IgD-negative memory B cell (primary cell): ENCODE data around the gene SALL4. TPM values are rescaled to one million over a fixed set of nuclear protein-coding genes. Genes with fewer than 3 reads are reported as not detected.
"Not testable (repeated sequence)": the region's sequence is repeated elsewhere in the genome, so short reads cannot be mapped to it uniquely, and the experiment has no call there.

Source experiments
- H3K27ac Mint-ChIP-seq, 3 donors: one replicate each; pipeline ENCODE4 v1.8.0; 2020 to 2022; ENCODE audit warnings: mild to moderate bottlenecking in 3 of 3, mixed read lengths in 3 of 3, moderate library complexity in 1 of 3
- H3K27me3 Mint-ChIP-seq: one replicate; pipeline ENCODE4 v1.8.0; 2021; ENCODE audit warnings: mixed read lengths
- H3K36me3 Mint-ChIP-seq: one replicate; pipeline ENCODE4 v1.8.0; 2020; ENCODE audit warnings: mild to moderate bottlenecking, mixed read lengths
- H3K4me1 Mint-ChIP-seq, 3 donors: one replicate each; pipeline ENCODE4 v1.8.0; 2020 to 2022; ENCODE audit warnings: mixed read lengths in 3 of 3, mild to moderate bottlenecking in 1 of 3
- H3K4me3 Mint-ChIP-seq, 4 donors: one replicate each; pipeline ENCODE4 v1.8.0; 2020 to 2022; ENCODE audit warnings: mild to moderate bottlenecking in 4 of 4, mixed read lengths in 4 of 4, moderate library complexity in 3 of 4
- H3K9me3 Mint-ChIP-seq, 3 donors: one replicate each; pipeline ENCODE4 v1.8.0; 2020 to 2021; ENCODE audit warnings: mixed read lengths in 3 of 3, mild to moderate bottlenecking in 1 of 3
- polyA plus RNA-seq: library from polyadenylated mRNA; unstranded; fragments of 300-500 nt; fragmentation: Illumina TruSeq; gene quantifications from one replicate; pipeline ENCODE4 v1.2.3, GENCODE V29; 2021

The SALL4 gene
- polyA plus RNA-seq, 1 donor from 2014 or later = not detected

- Mint-ChIP-seq H3K4me1 (peaks cover 3 to 5% (median 5%) of the 10 kb centered on the region in 3 donors), H3K36me3 (peaks cover 2% of the 10 kb centered on the region), H3K27me3 (peaks cover 6% of the 10 kb centered on the region), H3K4me3 (no peak overlapping the region), H3K9me3 (peaks cover 2 to 3% (median 2%) of the 10 kb centered on the region in 3 donors), H3K27ac (no peak overlapping the region)
These were observed 38.2 kb downstream of the SALL4 start for GRCh38 chr20:51763965-51764602.

DNA sequence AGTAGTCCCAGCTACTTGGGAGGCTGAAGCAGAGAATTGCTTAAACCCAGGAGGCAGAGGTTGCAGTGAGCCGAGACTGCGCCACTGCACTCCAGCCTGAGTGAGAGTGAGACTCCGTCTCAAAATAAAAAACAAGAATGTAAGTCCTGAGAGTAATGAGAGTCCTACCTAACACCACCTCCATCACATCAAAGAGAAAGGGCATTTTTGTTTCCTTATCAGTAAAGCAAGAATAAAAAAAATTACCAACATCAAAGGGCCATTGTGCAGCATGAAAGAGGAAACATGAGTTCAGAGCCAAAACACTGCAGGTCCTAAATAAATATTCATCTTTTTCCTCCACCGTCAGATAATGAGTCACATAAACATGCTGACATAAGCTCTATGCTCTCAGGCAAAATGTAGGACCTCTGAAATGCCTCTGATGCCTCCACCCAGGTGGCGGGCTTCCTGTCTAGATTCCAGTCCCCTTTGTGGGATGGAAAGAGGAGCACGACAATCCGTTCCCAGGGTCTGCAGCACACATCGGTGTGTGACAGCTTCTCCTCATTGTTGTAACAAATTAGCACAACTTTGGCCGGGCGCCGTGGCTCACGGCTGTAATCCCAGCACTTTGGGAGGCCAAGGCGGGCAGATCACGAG lies 41.3 kb downstream of the SALL4 start:
- Mint-ChIP-seq H3K27ac (no peak overlapping the region), H3K9me3 (peaks cover 2 to 3% (median 2%) of the 10 kb centered on the region in 3 donors), H3K4me1 (no peaks in the 10 kb centered on the region), H3K4me3 (peak overlapping the region in 1 of 4 donors; percentile 45), H3K36me3 (peaks cover 2% of the 10 kb centered on the region), H3K27me3 (peaks cover 2% of the 10 kb centered on the region)

GRCh38 chr20:51759769-51760510 lies 42.4 kb downstream of the SALL4 start:
- Mint-ChIP-seq H3K9me3 (peaks cover 2 to 3% (median 2%) of the 10 kb centered on the region in 3 donors), H3K36me3 (peaks cover 2% of the 10 kb centered on the region), H3K27ac (no peak overlapping the region), H3K4me3 (no peak overlapping the region), H3K4me1 (no peaks in the 10 kb centered on the region), H3K27me3 (peaks cover 2% of the 10 kb centered on the region)

DNA sequence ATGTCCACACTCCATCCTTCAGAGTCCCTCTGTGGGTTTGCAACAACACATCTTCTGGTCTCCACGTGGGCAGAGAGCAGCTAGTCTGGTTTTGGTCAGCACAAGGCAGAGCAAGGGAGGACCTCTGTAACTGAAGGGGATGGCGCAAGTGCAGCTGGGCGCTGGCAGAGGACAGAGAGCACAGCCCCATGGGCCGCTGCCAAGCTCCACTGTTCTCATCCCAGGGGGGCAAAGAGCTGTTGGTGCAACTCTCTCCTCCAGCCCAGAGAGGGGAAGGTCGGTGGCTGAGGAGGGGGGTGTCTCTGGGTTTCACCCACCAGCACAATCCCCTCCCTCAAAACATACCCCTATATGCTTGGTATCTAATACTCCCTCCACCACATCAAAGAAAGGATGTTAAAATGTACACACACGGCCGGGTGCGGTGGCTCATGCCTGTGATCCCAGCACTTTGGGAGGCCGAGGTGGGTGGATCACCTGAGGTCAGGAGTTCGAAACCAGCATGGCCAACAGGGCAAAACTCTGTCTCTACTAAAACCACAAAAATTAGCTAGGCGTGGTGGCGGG lies 43.3 kb downstream of the SALL4 start:
- H3K36me3 Mint-ChIP-seq = peaks cover 2% of the 10 kb centered on the region
- H3K27ac Mint-ChIP-seq = no peak overlapping the region
- peaks cover 2% of the 10 kb centered on the region for H3K27me3 Mint-ChIP-seq
- H3K9me3 Mint-ChIP-seq = peaks cover 0 to 3% (median 2%) of the 10 kb centered on the region in 3 donors
- no peaks in the 10 kb centered on the region for H3K4me1 Mint-ChIP-seq
- no peak overlapping the region for H3K4me3 Mint-ChIP-seq

DNA sequence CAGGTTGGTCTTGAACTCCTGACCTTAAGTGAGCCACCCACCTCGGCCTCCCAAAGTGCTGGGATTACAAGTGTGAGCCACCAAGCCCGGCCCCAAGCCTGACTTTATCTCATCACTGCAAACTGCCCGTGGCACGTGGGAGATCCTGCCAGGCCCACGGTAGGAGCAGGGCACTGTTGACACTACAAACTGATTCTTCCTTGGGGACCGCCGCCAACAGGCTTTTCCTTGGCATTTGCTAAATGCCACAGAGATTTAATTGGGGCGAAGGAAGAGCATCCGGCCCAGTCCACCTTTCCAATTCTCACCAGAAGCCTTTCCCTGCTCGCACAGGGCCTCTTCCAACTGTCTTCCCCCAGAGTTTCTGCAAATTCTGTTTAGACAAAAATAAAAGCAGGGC lies 45.1 kb downstream of the SALL4 start:
- Mint-ChIP-seq H3K4me1 (no peaks in the 10 kb centered on the region), H3K9me3 (peaks cover 0 to 2% (median 0%) of the 10 kb centered on the region in 3 donors), H3K4me3 (no peak overlapping the region), H3K27me3 (peaks cover 2% of the 10 kb centered on the region), H3K36me3 (peaks cover 2% of the 10 kb centered on the region), H3K27ac (no peak overlapping the region)

DNA sequence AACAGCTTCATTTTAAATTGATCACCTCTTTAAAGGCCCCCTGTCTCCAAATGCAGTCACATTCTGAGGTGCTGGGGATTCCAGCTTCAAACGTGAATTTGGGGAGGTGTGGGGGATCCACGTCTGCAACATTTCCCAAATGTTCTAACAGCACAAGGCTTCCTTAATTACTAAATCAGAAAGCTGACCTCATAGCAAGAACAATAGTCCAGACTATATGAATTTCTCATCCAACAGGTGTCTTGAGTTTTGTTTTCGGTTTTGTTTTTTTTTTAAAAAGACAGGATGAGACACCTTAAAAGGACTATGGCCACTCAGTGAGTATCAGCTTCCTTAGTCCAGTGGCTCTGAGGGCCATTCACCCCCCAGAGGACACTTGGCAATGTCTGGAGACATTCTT lies 45.7 kb downstream of the SALL4 start:
- Mint-ChIP-seq H3K9me3 (no peaks in the 10 kb centered on the region), H3K4me1 (no peaks in the 10 kb centered on the region), H3K27me3 (peaks cover 2% of the 10 kb centered on the region)

DNA sequence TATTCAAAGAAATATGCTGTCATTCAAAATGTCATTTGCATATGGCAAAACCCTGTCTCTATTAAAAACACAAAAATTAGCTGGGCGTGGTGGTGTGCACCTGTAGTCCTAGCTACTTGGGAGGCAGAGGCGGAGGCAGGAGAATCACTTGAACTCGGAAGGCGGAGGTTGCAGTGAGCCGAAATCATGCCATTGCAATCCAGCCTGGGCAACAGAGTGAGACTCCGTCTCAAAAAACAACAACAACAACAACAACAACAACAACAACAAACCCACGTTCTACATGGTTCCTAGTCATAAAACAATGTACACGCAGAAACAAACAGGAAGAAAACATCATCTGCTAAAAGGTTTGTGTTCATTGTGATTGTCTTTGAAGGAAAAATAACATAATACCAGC lies 49.1 kb downstream of the SALL4 start:
- H3K4me1 Mint-ChIP-seq, H3K27ac Mint-ChIP-seq, H3K4me3 Mint-ChIP-seq, H3K27me3 Mint-ChIP-seq, H3K36me3 Mint-ChIP-seq, H3K9me3 Mint-ChIP-seq: not testable (repeated sequence)

More for the DNA sequence above, 45.7 kb downstream of the SALL4 start:
- H3K27ac Mint-ChIP-seq = no peak overlapping the region
- H3K4me3 Mint-ChIP-seq = no peak overlapping the region
- no peaks in the 10 kb centered on the region for H3K36me3 Mint-ChIP-seq

DNA sequence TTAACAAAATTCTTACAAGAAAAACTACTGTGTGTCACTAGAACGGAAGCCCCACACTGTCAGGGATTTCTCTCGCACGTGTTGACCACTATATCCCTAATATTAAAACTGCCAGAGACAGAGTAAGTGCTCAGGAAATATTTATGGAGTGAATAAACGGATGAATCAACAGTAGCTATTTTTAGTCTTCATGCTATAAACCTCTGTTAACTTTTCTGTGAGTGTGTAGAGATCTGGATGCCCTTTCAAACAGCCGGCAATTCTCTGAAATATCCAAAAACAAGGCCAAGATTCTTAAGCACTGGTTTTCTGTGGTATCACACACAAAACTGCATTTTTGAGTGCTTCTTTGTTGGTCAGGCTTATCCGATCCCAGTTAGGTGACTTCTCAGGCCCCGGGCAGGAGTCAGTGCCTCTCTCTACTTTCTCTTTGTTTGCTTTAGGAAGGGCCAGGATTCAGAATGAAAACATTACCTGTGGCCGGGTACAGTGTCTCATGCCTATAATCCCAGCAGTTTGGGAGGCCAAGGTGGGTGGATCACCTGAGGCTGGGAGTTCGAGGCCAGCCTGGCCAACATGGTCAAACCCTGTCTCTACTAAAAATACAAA lies 49.9 kb downstream of the SALL4 start:
- Mint-ChIP-seq H3K27ac (no peak overlapping the region), H3K9me3 (peaks cover 0 to 3% (median 0%) of the 10 kb centered on the region in 3 donors), H3K36me3 (no peaks in the 10 kb centered on the region), H3K4me1 (no peaks in the 10 kb centered on the region), H3K4me3 (no peak overlapping the region), H3K27me3 (peaks cover 3% of the 10 kb centered on the region)

- Mint-ChIP-seq H3K27me3 (peaks cover 2% of the 10 kb centered on the region), H3K4me3 (no peak overlapping the region), H3K36me3 (no peaks in the 10 kb centered on the region), H3K9me3 (peaks cover 0 to 3% (median 0%) of the 10 kb centered on the region in 3 donors), H3K4me1 (peaks cover 0 to under 1% (median 0%) of the 10 kb centered on the region in 3 donors), H3K27ac (no peak overlapping the region)
These were observed 51.4 kb downstream of the SALL4 start for GRCh38 chr20:51750770-51751388.

DNA sequence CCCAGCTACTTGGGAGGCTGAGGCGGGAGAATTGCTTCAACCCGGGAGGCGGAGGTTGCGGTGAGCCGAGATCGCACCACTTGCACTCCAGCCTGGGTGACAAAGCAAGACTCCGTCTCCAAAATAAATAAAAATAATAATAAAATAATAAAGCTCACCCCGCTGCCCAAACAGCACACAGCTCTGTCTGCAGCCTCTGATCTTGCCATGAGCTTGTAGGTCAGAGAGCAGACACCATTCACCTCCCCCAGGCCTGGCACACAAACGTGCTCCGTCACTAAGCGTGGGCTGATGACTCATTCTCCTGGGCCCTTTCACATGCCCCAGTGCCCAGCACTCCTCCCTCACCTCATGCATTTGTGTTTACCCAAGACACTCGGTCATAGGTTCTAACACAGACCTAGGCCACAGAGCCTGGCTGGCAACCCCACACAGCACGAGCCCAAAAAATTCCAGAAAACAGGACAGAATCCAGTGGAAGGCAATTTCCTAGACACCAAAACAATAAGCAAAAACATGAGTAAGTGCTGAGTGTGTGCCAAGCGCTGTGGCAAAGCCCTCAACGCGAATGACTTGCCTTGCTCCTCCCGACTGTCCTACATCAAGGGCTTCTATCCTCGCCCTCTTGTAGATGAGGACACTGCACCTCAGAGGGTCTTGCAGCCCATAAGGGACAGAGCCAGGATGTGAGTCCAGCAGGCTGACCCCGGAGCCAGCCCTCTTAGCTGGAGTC lies 52.1 kb downstream of the SALL4 start:
- Mint-ChIP-seq H3K27ac (no peak overlapping the region), H3K27me3 (peaks cover 2% of the 10 kb centered on the region), H3K36me3 (no peaks in the 10 kb centered on the region), H3K4me3 (no peak overlapping the region), H3K4me1 (peaks cover 0 to 1% (median 0%) of the 10 kb centered on the region in 3 donors), H3K9me3 (peaks cover 0 to 3% (median 0%) of the 10 kb centered on the region in 3 donors)

GRCh38 chr20:51749674-51750036 lies 52.7 kb downstream of the SALL4 start:
- H3K9me3 Mint-ChIP-seq = peaks cover 0 to 3% (median 0%) of the 10 kb centered on the region in 3 donors
- H3K4me3 Mint-ChIP-seq = no peak overlapping the region
- peaks cover 2% of the 10 kb centered on the region for H3K27me3 Mint-ChIP-seq
- peaks cover 0 to 1% (median 0%) of the 10 kb centered on the region in 3 donors for H3K4me1 Mint-ChIP-seq
- no peaks in the 10 kb centered on the region for H3K36me3 Mint-ChIP-seq
- H3K27ac Mint-ChIP-seq = no peak overlapping the region

DNA sequence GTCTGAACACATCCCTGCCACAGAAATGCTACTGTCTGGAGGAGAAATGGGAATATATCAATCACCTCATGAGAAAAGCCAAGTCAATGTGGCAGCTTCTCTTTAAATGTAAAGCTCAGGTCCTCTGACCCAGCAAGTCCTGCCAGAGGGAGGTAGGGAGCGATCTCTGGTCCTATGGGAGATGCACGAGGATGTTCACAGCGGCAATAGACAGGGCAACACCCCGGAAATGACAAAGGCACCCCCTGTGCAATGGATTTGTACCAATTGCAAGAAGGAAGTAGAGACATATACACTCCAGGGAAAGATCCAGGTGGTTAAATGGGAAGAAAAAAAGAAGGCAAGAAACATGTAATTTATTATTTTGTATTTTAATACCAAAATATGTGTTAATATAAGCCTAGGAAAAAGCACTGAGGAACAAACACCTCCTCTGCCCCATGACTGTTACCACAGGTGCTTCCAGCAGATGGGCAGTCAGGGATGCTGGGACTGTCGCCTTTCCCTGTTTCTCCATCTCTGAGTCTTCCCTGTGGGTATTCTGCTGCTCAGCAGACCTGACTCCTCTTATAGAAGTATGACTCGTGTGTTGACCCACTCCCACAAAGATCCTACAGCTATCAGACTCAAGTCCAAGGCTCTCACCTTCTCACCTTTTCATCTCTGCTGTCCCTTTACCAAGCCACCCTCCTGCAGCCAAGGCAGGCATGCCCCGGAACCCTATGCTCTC lies 55.0 kb downstream of the SALL4 start:
- Mint-ChIP-seq H3K36me3 (no peaks in the 10 kb centered on the region), H3K4me1 (peaks cover 0 to 1% (median 0%) of the 10 kb centered on the region in 3 donors), H3K4me3 (no peak overlapping the region), H3K9me3 (peaks cover 0 to 3% (median 0%) of the 10 kb centered on the region in 3 donors), H3K27me3 (peaks cover 4% of the 10 kb centered on the region), H3K27ac (no peak overlapping the region)

- H3K9me3 Mint-ChIP-seq = peaks cover 0 to 3% (median 0%) of the 10 kb centered on the region in 3 donors
These were observed 56.5 kb downstream of the SALL4 start for GRCh38 chr20:51745804-51746203.

More at GRCh38 chr20:51745804-51746203, 56.5 kb downstream of the SALL4 start:
- Mint-ChIP-seq H3K27me3 (peaks cover 4% of the 10 kb centered on the region), H3K4me3 (no peak overlapping the region), H3K4me1 (peaks cover 0 to 1% (median 0%) of the 10 kb centered on the region in 3 donors), H3K36me3 (no peaks in the 10 kb centered on the region), H3K27ac (no peak overlapping the region)
